OCI-LY3 (cell line): ENCODE measurements around the gene CACNA2D1.

ENCODE experiments used
- EZH2phosphoT487 ChIP-seq: fragments of 200-600 bp; shearing (Covaris generic); IDR thresholded peaks from 2 replicates; pipeline ENCODE4 v1.6.1; 2018; ENCODE audit warnings: antibody characterized with exemption, mixed run types, low read depth
- TF ChIP-seq, protein P1 (sequence below): fragments of 200-600, 300-600 bp; sonication (generic); IDR thresholded peaks from 2 replicates; pipeline ENCODE4 v1.5.1; 2014; ENCODE audit warnings: antibody characterized with exemption, low read length, low read depth

DNA sequence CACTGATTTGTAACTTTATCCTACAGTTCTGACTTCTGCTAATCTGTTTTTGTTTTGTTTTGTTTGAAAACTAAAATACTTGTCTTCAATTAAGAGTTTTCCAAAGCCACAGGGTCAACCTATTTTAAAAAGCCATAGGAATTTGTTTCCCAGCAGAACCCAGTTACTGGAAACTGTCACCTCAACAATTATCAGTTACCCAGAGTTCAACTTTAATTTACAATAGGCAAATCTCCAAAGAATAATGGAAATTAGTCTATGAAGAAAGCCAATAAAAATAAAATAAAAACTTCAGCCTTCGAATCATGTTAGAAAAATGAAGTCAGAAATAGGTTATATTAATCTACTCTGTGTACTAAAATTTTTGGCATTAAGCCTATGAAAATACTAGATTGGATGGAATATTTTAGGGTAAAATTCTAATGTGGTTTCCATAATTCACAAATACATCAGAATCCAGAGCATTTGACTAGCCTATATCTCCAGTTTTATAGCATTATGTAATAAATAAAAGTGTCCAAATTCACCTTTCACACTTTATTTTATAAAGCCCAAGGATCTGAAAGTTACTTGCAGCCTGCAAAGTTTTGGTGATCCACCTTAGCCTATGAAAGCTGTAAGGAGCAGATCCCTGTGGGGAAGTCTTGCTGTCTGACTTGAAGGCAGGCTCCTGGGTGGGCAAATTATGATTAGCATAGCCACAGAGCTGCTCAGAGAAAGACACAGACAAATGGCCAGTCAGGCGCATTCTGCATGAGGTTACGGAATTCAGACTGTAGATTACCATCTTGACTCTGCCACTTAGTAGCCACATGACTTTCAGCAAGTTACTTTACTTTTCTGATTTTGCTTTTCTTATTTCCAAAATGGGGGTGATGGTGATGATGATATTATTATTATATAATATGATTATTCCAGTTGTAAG is 423.8 kb downstream of the CACNA2D1 start:
- TF ChIP-seq, protein P1, sequence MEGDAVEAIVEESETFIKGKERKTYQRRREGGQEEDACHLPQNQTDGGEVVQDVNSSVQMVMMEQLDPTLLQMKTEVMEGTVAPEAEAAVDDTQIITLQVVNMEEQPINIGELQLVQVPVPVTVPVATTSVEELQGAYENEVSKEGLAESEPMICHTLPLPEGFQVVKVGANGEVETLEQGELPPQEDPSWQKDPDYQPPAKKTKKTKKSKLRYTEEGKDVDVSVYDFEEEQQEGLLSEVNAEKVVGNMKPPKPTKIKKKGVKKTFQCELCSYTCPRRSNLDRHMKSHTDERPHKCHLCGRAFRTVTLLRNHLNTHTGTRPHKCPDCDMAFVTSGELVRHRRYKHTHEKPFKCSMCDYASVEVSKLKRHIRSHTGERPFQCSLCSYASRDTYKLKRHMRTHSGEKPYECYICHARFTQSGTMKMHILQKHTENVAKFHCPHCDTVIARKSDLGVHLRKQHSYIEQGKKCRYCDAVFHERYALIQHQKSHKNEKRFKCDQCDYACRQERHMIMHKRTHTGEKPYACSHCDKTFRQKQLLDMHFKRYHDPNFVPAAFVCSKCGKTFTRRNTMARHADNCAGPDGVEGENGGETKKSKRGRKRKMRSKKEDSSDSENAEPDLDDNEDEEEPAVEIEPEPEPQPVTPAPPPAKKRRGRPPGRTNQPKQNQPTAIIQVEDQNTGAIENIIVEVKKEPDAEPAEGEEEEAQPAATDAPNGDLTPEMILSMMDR: no peak
- TF ChIP-seq EZH2phosphoT487: no peak
